ENCODE results near the gene BIK.

The BIK gene

GRCh38 chr22:43157874-43158546 is 47.5 kb downstream of the BIK start:
- no peak for TF ChIP-seq GATA2 (IDR thresholded peaks at IDR 0.05; ENCODE audit: low read depth, low read length)
- no peak for TF ChIP-seq GATA3 (IDR thresholded peaks at IDR 0.05; ENCODE audit: low read depth, low read length)

GRCh38 chr22:43158778-43159483 is 48.4 kb downstream of the BIK start:
- TF ChIP-seq GATA2 (IDR thresholded peaks at IDR 0.05; ENCODE audit: low read depth, low read length) (no peak), GATA3 (IDR thresholded peaks at IDR 0.05; ENCODE audit: low read depth, low read length) (no peak)

GRCh38 chr22:43159484-43160178 is 49.1 kb downstream of the BIK start:
- no peak for TF ChIP-seq GATA3 (IDR thresholded peaks at IDR 0.05; ENCODE audit: low read depth, low read length)
- no peak for TF ChIP-seq GATA2 (IDR thresholded peaks at IDR 0.05; ENCODE audit: low read depth, low read length)

- no peak for TF ChIP-seq GATA2 (IDR thresholded peaks at IDR 0.05; ENCODE audit: low read depth, low read length)
- TF ChIP-seq GATA3 (IDR thresholded peaks at IDR 0.05; ENCODE audit: low read depth, low read length) = no peak
Observed at GRCh38 chr22:43160497-43161126, 50.1 kb downstream of the BIK start.

GRCh38 chr22:43162412-43163150 is 52.0 kb downstream of the BIK start:
- TF ChIP-seq GATA2 (IDR thresholded peaks at IDR 0.05; ENCODE audit: low read depth, low read length) = no peak
- TF ChIP-seq GATA3 (IDR thresholded peaks at IDR 0.05; ENCODE audit: low read depth, low read length) = no peak

- TF ChIP-seq GATA3 (IDR thresholded peaks at IDR 0.05; ENCODE audit: low read depth, low read length) = no peak
- no peak for TF ChIP-seq GATA2 (IDR thresholded peaks at IDR 0.05; ENCODE audit: low read depth, low read length)
Observed at GRCh38 chr22:43163241-43163795, 52.8 kb downstream of the BIK start.

GRCh38 chr22:43164636-43165035 is 54.1 kb downstream of the BIK start:
- no peak for TF ChIP-seq GATA3 (IDR thresholded peaks at IDR 0.05; ENCODE audit: low read depth, low read length)
- no peak for TF ChIP-seq GATA2 (IDR thresholded peaks at IDR 0.05; ENCODE audit: low read depth, low read length)

GRCh38 chr22:43166132-43166930 is 55.8 kb downstream of the BIK start:
- TF ChIP-seq GATA3 (IDR thresholded peaks at IDR 0.05; ENCODE audit: low read depth, low read length) (no peak), GATA2 (IDR thresholded peaks at IDR 0.05; ENCODE audit: low read depth, low read length) (no peak)

GRCh38 chr22:43167001-43167589 is 56.5 kb downstream of the BIK start:
- TF ChIP-seq GATA3 (IDR thresholded peaks at IDR 0.05; ENCODE audit: low read depth, low read length) = no peak
- no peak for TF ChIP-seq GATA2 (IDR thresholded peaks at IDR 0.05; ENCODE audit: low read depth, low read length)

- no peak for TF ChIP-seq GATA2 (IDR thresholded peaks at IDR 0.05; ENCODE audit: low read depth, low read length)
- TF ChIP-seq GATA3 (IDR thresholded peaks at IDR 0.05; ENCODE audit: low read depth, low read length) = no peak
Observed at GRCh38 chr22:43168471-43169309, 58.1 kb downstream of the BIK start.

- TF ChIP-seq GATA2 (IDR thresholded peaks at IDR 0.05; ENCODE audit: low read depth, low read length) (no peak), GATA3 (IDR thresholded peaks at IDR 0.05; ENCODE audit: low read depth, low read length) (no peak)
Observed at GRCh38 chr22:43169310-43170130, 59.0 kb downstream of the BIK start.

Data from SH-SY5Y (cell line).